DMS 273 treated with DMSO at 0.1 percent for 48 hours (cell line): ENCODE data around the gene SMIM22.
"Not testable (repeated sequence)": the region's sequence is repeated elsewhere in the genome, so short reads cannot be mapped to it uniquely, and the experiment has no call there.

Experiments used
- DNase-seq: peaks from one replicate; lab custom pipeline; 2025; lab: John Stamatoyannopoulos, UW

The SMIM22 gene

GRCh38 chr16:4768549-4769305 lies 26.4 kb upstream of the SMIM22 start:
- peak; percentile 89 for DNase-seq

DNA sequence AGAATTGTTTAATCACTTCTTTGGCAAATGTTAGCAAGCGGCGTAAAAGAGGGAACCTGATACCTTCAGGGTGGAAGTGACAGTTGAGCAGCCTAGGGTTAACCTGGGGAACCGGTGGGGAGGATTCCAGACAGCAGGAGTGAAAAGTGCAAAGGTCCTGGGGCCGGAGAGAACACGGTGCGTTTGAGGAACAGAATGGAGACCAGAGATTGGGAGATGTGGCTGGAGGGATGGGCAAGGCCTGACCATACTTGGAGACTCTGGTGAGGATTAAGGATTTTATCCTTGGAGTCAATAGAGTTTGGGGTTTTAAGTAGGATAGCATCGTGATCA lies 25.9 kb upstream of the SMIM22 start:
- DNase-seq: no peak

GRCh38 chr16:4771646-4772045 lies 23.5 kb upstream of the SMIM22 start:
- no peak for DNase-seq

DNA sequence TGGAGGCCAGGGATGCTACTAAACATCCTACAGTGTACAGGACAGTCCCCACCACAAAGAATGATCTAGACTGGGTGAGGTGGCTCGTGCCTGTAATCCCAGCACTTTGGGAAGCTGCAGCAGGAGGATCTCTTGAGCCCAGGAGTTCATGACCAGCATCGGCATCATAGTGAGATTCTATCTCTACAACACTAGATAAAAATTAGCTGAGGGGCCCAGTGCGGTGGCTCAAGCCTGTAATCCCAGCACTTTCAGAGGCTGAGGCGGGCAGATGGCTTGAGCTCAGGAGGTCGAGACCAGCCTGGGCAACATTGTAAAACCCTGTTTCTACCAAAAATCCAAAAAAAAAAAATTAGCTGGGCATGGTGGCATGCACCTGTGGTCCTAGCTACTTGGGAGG lies 22.8 kb upstream of the SMIM22 start:
- DNase-seq: no peak

GRCh38 chr16:4775005-4775404 lies 20.2 kb upstream of the SMIM22 start:
- DNase-seq: no peak

DNA sequence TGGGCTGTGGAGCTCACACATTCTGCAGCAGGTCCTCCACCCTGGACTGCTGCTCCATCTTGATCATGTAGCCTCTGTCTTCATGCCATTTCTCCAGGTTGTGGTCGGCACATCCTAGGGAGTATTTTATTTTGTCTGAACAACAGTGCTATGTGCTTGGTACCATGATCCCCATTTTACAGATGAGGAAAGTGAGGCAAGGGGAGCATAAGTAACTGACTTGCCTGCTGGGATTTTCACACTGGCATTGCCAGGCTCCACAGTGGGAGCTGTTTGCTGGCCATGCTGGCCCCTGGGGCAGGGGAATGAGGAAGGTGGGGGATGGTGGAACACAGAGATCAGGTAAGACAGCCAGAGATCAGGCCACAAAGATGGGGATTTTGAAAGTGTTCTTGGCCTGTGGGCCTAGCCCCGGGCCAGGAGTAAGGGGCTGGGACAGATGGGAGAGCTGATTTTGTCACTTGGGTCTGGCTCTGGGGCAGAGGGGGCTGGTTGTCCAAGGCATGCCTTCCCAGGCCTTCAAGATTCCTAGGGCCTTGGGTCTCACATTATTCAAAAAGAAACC lies 18.9 kb upstream of the SMIM22 start:
- DNase-seq: no peak

- DNase-seq: no peak
These were observed 17.7 kb upstream of the SMIM22 start for GRCh38 chr16:4777339-4778049.

DNA sequence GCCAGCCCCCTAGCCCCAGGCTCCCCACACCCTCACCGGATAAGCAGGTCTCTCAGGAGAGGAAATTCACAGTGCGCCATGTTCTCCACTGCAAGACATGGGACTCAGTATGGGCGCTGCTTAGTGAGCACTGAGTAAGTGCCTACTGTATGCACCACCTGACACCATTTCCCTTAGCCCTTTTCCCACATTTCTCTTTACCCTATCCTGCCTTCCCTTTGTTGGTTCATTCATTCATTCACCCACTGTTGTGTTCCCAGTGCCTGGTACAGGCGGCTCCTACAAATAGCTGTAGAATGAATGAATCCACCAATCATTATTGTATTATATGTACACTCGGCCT lies 17.1 kb upstream of the SMIM22 start:
- DNase-seq: no peak

DNA sequence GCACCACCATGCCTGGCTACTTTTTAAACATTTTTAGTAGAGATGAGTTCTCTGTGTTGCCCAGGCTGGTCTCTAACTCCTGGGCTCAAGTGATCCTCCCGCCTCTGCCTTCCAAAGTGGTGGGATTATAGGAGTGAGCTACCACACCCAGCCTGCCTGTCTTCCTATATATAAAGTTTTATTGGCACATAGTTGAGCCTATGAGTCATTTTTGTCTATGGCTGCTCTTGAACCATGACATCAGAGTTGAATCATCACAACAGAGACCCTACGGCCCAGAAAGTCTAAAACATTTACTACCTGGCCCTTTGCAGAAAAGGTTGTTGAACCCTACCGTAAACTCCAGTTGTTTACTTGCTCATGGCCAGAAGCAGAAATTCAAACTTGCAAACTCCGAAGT lies 14.9 kb upstream of the SMIM22 start:
- DNase-seq: no peak

DNA sequence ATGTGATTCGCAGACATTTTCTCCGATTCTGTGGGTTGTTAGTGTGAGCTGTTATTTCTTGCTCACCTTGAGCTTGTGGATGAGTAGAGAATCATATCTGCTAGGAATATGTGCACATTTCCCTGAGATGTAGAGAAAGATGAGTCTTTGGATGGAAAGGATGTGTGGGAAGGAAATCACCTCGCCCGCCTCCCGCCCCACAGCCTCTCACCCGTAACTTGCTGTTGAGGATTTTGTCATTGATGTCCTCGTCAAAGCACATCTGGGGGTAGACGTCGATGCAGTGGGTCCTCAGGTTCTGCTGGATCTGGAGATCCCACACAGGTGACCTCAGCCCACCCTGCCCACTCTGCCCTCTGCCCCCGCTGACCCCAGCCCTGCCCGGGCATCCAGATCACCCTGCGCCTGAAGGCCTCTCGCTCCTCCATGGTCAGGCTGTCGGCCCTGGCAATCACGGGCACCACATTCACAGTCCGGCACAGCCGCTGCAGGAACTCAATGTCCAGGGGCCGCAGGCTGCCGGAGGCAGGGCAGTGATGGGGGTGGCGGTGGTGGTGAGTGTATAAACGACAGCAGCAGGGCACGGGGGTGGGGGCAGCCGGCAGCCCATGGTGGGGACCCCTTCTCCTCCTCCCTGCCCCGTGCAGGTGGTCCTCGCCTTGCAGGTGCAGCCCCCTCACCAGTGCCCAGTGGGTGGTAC lies 11.8 kb upstream of the SMIM22 start:
- no peak for DNase-seq

DNA sequence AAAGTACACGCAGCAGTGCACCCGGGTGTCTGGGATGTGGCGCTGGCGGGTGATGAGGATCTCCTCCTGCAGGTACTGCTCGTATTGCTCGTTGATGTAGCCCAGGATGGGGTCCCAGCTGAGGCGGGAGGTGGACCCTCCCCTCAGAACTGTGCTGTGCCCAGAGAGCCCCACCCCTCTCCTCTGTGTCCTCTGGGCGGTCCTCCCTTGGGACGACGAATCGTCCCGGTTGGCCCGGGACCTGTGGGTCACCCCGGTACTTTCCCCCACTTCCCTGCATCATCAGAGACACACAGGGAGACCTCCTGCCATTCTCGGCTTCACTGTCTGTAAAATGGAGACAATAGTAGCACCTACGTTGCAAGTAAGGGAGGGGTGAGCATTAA lies 11.2 kb upstream of the SMIM22 start:
- DNase-seq: no peak

- not testable (repeated sequence) for DNase-seq
These were observed 10.7 kb upstream of the SMIM22 start for GRCh38 chr16:4784444-4784987.

- no peak for DNase-seq
These were observed 9.3 kb upstream of the SMIM22 start for GRCh38 chr16:4785758-4786433.

DNA sequence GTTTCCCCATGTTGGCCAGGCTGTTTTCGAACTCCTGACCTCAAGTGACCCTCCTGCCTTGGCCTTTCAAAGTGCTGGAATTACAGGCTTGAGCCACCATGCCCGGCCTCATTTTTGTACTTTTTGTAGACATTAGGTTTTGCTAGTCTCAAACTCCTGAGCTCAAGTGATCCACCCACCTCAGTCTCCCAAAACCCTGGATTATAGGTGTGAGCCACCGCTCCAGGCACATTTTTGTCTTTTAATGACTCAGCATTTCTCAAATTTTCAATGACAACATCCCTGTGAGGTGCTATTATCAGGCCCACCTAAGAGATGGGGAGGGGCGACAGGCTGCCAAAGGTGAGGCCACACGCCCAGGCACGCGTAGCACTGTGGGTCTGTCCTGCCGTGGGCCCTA lies 8.1 kb upstream of the SMIM22 start:
- DNase-seq: no peak

GRCh38 chr16:4787627-4788482 lies 7.3 kb upstream of the SMIM22 start, which contains the start of gene SEPTIN12:
SEPTIN12 (minus strand) TSS chr16:4788345; CDS start chr16:4787645, 700 bp downstream.
- DNase-seq: no peak

DNA sequence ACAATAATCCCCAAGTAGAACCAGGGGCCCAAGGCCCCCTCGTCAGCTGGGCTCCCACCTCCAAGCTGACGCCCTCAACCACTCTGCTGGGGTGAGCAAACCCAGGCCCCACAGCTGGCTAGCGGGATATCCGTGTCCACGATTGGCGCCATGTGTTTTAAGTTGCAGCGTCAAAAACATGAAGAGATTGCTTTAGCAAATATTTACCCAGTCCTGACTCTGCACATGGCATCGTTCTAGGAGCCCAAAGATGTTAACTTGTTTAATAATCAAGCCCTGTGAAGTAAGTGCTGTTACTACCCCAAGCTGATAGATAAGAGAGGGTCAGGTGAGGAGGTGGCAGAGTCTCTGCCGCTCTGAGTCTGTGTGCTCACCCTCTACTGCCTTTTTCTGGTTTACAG lies 6.7 kb upstream of the SMIM22 start:
- no peak for DNase-seq

GRCh38 chr16:4788910-4789309 lies 6.3 kb upstream of the SMIM22 start:
- DNase-seq: no peak

GRCh38 chr16:4790261-4790660 lies 4.9 kb upstream of the SMIM22 start:
- DNase-seq: no peak

GRCh38 chr16:4790871-4791270 lies 4.3 kb upstream of the SMIM22 start:
- DNase-seq: no peak

DNA sequence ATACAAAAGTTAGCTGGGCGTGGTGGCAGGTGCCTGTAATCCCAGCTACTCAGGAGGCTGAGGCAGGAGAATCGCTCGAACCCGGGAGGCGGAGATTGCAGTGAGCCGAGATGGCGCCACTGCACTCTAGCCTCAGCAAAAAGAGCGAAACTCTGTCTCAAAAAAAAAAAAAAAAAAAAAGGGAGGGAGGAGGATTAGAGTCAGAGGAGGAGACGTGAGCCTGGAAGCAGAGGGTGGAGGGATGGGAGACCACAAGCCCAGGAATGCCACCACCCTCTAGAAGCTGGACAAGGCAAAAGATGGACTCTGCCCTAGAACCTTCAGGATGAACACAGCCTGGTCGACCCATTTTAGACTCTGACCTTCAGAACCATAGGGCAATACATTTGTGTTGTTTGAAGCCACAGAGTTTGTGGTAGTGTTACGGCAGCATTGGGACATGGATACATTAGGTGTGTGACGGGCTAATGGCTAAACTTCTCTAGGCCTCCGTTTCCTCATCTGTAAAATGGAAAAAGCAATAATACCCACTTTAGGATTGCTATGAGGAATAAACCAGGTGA lies 2.1 kb upstream of the SMIM22 start:
- no peak for DNase-seq
